Prostate gland (tissue), 2 donors: ENCODE measurements around the gene FIGN.

Source experiments
- CTCF ChIP-seq, 4 experiments: fragments of 200-600 bp in 2 of 4; fragments of 450-650 bp in 2 of 4; sonication (generic) in 2 of 4; IDR thresholded peaks; 1 replicate in 3 of 4; 2 replicates in 1 of 4; pipeline ENCODE4 v1.5.1; 2016 to 2019; ENCODE audit warnings: antibody characterized with exemption in 4 of 4, mild to moderate bottlenecking in 2 of 4, moderate library complexity in 2 of 4
- POLR2A ChIP-seq: fragments of 450-650 bp; IDR thresholded peaks from one replicate; pipeline ENCODE4 v1.6.1; 2016; ENCODE audit warnings: antibody characterized with exemption, mild to moderate bottlenecking

GRCh38 chr2:163723348-163723747 is 12.5 kb downstream of the FIGN start:
- TF ChIP-seq CTCF (IDR thresholded peaks at IDR 0.05) (no peak), POLR2A (no peak)
